Measurements from ENCODE around the gene PIK3IP1.
"Not testable (repeated sequence)": the region's sequence is repeated elsewhere in the genome, so short reads cannot be mapped to it uniquely, and the experiment has no call there.

PIK3IP1 gene

DNA sequence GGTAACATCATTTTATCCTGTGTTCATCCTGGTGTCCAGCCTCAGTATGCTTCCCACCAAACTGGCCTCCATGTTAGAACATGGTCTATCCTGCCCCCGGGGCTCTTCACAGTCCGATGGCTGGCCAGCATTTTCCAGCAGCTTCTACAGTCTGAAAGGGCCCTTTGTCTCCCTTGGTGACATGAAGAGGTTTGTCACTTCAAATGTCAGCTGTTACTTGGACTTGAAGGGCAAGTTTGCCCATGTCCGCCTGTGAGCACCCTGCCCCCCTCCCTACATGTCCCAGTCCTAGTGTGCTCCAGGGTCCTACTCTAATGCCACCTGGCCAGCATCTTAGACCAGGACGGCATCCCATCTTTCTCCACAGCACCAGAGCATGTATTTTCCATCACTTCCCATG is 29.1 kb upstream of the PIK3IP1 start:
- no peak overlapping the region for H4K8ac ChIP-seq (ENCODE audit: low read depth, low read length)
- no peak overlapping the region for H2BK120ac ChIP-seq (ENCODE audit: low read depth, low read length)
- no peak overlapping the region for H3K23ac ChIP-seq (ENCODE audit: low read depth, low read length, poor library complexity)
- no peak overlapping the region for H3K18ac ChIP-seq (ENCODE audit: low read length)
- peaks cover 0 to under 1% of the 10 kb centered on the region in 2 donors for H3K9me3 ChIP-seq (replicated peaks in 1 of 2; ENCODE audit: control insufficient read depth in 2 of 2, insufficient read depth in 1 of 2, low read depth in 1 of 2, low read length in 2 of 2)
- no peak overlapping the region for H2AFZ ChIP-seq (ENCODE audit: low read length)
- H2BK15ac ChIP-seq (ENCODE audit: low read length), result no peak overlapping the region
- no peak overlapping the region for H2BK5ac ChIP-seq (ENCODE audit: low read length)
- no peak overlapping the region for H3K14ac ChIP-seq (ENCODE audit: low read length)
- no peak overlapping the region for H3K4ac ChIP-seq (ENCODE audit: low read length)
- H3K4me3 ChIP-seq (ENCODE audit: low read length in 2 of 2), result no peak overlapping the region
- WGBS, 2 donors (ENCODE audit: extremely low coverage in 2 of 2, insufficient read length in 2 of 2, insufficient replicate concordance in 1 of 2), result no CpG with 5 or more reads among the region's 4 CpGs
- H3K27me3 ChIP-seq (ENCODE audit: control insufficient read depth in 3 of 3, insufficient read depth in 3 of 3, low read depth in 1 of 3, low read length in 3 of 3), result no peaks in the 10 kb centered on the region
- no peak for DNase-seq (ENCODE audit: low spot score)
- no peak overlapping the region for H2BK12ac ChIP-seq (ENCODE audit: low read length)
- H2AK5ac ChIP-seq (ENCODE audit: low read depth, low read length), result no peak overlapping the region
- no peak overlapping the region for H3K4me2 ChIP-seq (ENCODE audit: insufficient read depth, low read length, poor library complexity, severe bottlenecking)
- no peak overlapping the region for H3K9ac ChIP-seq (ENCODE audit: low read depth, low read length, poor library complexity)
- no peak overlapping the region for H4K91ac ChIP-seq (ENCODE audit: low read depth, low read length, poor library complexity)
- H3K36me3 ChIP-seq (replicated peaks in 1 of 2; ENCODE audit: control insufficient read depth in 2 of 2, insufficient read depth in 2 of 2, low read length in 2 of 2), result peaks cover 12 to 47% of the 10 kb centered on the region in 2 donors
- no peaks in the 10 kb centered on the region for H3K4me1 ChIP-seq (ENCODE audit: control insufficient read depth in 2 of 2, insufficient read depth in 1 of 2, low read depth in 1 of 2, low read length in 2 of 2)
- no peak overlapping the region for H3K27ac ChIP-seq (replicated peaks; ENCODE audit: low read length)
- no peaks in the 10 kb centered on the region for H3K79me1 ChIP-seq (ENCODE audit: low read depth, low read length)

DNA sequence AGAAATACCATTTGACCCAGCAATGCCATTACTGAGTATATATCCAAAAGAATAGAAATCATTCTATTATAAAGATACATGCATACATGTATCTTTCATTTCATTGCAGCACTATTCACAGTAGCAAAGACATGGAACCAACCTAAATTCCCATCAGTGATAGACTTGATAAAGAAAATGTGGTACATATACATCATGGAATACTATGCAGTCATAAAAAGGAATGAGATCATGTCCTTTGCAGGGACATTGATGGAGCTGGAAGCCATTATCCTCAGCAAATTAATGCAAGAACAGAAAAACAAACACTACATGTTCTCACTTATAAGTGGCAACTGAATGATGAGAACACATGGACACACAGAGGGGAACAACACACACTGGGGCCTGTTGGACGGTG is 21.9 kb upstream of the PIK3IP1 start:
- not testable (repeated sequence) for H4K91ac ChIP-seq (ENCODE audit: low read depth, low read length, poor library complexity); H3K27me3 ChIP-seq (ENCODE audit: control insufficient read depth in 3 of 3, insufficient read depth in 3 of 3, low read depth in 1 of 3, low read length in 3 of 3); H2AK5ac ChIP-seq (ENCODE audit: low read depth, low read length); H3K4ac ChIP-seq (ENCODE audit: low read length); H3K36me3 ChIP-seq (replicated peaks in 1 of 2; ENCODE audit: control insufficient read depth in 2 of 2, insufficient read depth in 2 of 2, low read length in 2 of 2); H2BK5ac ChIP-seq (ENCODE audit: low read length); H3K18ac ChIP-seq (ENCODE audit: low read length); H3K14ac ChIP-seq (ENCODE audit: low read length); H3K27ac ChIP-seq (replicated peaks; ENCODE audit: low read length); H3K4me1 ChIP-seq (ENCODE audit: control insufficient read depth in 2 of 2, insufficient read depth in 1 of 2, low read depth in 1 of 2, low read length in 2 of 2); H2BK120ac ChIP-seq (ENCODE audit: low read depth, low read length); H2BK12ac ChIP-seq (ENCODE audit: low read length); H2AFZ ChIP-seq (ENCODE audit: low read length); H3K9me3 ChIP-seq (replicated peaks in 1 of 2; ENCODE audit: control insufficient read depth in 2 of 2, insufficient read depth in 1 of 2, low read depth in 1 of 2, low read length in 2 of 2); H3K23ac ChIP-seq (ENCODE audit: low read depth, low read length, poor library complexity); H3K4me3 ChIP-seq (ENCODE audit: low read length in 2 of 2); H3K9ac ChIP-seq (ENCODE audit: low read depth, low read length, poor library complexity); H2BK15ac ChIP-seq (ENCODE audit: low read length); H3K4me2 ChIP-seq (ENCODE audit: insufficient read depth, low read length, poor library complexity, severe bottlenecking); H4K8ac ChIP-seq (ENCODE audit: low read depth, low read length); H3K79me1 ChIP-seq (ENCODE audit: low read depth, low read length); DNase-seq (ENCODE audit: low spot score)
- WGBS, 2 donors (ENCODE audit: extremely low coverage in 2 of 2, insufficient read length in 2 of 2, insufficient replicate concordance in 1 of 2), result no CpG with 5 or more reads among the region's 1 CpG

DNA sequence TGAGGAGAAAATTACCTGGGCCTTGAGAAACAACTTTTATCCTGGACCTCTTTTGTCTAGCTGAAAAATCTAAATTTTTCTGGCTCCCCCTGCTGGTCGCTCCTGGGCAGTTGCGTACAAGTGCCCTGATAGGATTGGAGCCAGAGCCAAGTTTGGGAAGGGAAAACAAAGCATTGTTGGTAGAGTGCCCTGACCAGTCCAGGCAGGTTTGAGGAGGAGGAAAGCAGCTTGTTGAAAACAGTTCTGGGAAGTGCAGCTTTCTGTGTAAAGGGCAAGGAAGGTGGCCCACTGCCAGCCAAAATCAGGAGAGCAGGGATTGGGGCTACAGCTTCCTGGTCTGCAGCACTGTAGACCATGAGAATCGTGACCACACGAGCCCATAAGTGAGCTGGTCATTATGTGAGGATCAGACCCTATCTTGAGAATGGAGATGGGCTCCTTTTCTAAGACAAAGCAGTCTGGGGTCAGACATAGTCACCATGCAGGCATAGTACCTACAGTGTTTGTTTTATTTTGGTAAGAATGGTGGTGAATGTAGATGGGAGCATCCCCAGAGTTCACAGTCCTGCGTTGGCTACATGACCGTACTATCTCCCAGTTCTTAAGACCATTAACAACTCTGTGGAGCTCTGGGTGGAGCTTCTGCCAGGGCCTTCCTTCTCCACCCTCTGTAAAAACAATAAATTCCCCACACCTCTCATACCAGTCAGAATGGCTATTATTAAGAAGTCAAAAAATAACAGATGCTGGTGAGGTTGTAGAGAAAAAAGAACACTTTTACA is 21.3 kb upstream of the PIK3IP1 start:
- H3K27ac ChIP-seq (replicated peaks; ENCODE audit: low read length), result no peak overlapping the region
- H4K8ac ChIP-seq (ENCODE audit: low read depth, low read length), result no peak overlapping the region
- DNase-seq (ENCODE audit: low spot score), result peak; percentile 54
- no peak overlapping the region for H2BK120ac ChIP-seq (ENCODE audit: low read depth, low read length)
- H2BK12ac ChIP-seq (ENCODE audit: low read length), result no peak overlapping the region
- H3K14ac ChIP-seq (ENCODE audit: low read length), result no peak overlapping the region
- H2AK5ac ChIP-seq (ENCODE audit: low read depth, low read length), result no peak overlapping the region
- no peak overlapping the region for H3K4me2 ChIP-seq (ENCODE audit: insufficient read depth, low read length, poor library complexity, severe bottlenecking)
- H3K9ac ChIP-seq (ENCODE audit: low read depth, low read length, poor library complexity), result no peak overlapping the region
- H3K18ac ChIP-seq (ENCODE audit: low read length), result peak overlapping the region; percentile 42
- peaks cover 1 to 3% of the 10 kb centered on the region in 2 donors for H3K4me1 ChIP-seq (ENCODE audit: control insufficient read depth in 2 of 2, insufficient read depth in 1 of 2, low read depth in 1 of 2, low read length in 2 of 2)
- H3K23ac ChIP-seq (ENCODE audit: low read depth, low read length, poor library complexity), result no peak overlapping the region
- no peaks in the 10 kb centered on the region for H3K79me1 ChIP-seq (ENCODE audit: low read depth, low read length)
- H3K27me3 ChIP-seq (ENCODE audit: control insufficient read depth in 3 of 3, insufficient read depth in 3 of 3, low read depth in 1 of 3, low read length in 3 of 3), result no peaks in the 10 kb centered on the region
- peak overlapping the region; percentile 80 for H2AFZ ChIP-seq (ENCODE audit: low read length)
- H3K4ac ChIP-seq (ENCODE audit: low read length), result no peak overlapping the region
- WGBS, 2 donors (ENCODE audit: extremely low coverage in 2 of 2, insufficient read length in 2 of 2, insufficient replicate concordance in 1 of 2), result no CpG with 5 or more reads among the region's 6 CpGs
- H3K4me3 ChIP-seq (ENCODE audit: low read length in 2 of 2), result no peak overlapping the region
- H2BK15ac ChIP-seq (ENCODE audit: low read length), result no peak overlapping the region
- peaks cover 0 to 8% of the 10 kb centered on the region in 2 donors for H3K9me3 ChIP-seq (replicated peaks in 1 of 2; ENCODE audit: control insufficient read depth in 2 of 2, insufficient read depth in 1 of 2, low read depth in 1 of 2, low read length in 2 of 2)
- no peak overlapping the region for H4K91ac ChIP-seq (ENCODE audit: low read depth, low read length, poor library complexity)
- no peaks in the 10 kb centered on the region for H3K36me3 ChIP-seq (replicated peaks in 1 of 2; ENCODE audit: control insufficient read depth in 2 of 2, insufficient read depth in 2 of 2, low read length in 2 of 2)
- no peak overlapping the region for H2BK5ac ChIP-seq (ENCODE audit: low read length)

DNA sequence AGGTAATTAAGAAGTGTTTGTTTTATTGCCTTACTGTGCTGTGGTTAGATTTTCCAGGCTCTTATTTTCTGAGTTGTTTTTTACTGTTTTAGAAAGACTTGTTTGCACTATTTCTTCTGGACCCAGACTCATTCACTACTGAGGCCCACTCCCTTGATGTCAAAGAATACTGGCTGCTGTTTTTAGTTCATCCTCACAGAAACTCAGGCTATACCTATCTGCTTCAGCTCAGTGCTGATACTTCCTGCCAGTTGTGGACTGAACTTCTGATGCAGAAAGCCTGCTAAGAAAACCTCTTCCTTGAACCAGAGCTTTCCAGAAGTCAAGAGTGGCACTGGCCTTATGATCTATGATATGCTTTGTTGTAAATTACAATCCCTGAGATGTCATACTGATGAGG is 15.9 kb upstream of the PIK3IP1 start:
- Histone ChIP-seq H3K79me1 (ENCODE audit: low read depth, low read length) (no peaks in the 10 kb centered on the region), H2BK15ac (ENCODE audit: low read length) (no peak overlapping the region), H3K14ac (ENCODE audit: low read length) (no peak overlapping the region), H4K8ac (ENCODE audit: low read depth, low read length) (no peak overlapping the region), H3K18ac (ENCODE audit: low read length) (no peak overlapping the region), H3K27ac (replicated peaks; ENCODE audit: low read length) (no peak overlapping the region), H3K9ac (ENCODE audit: low read depth, low read length, poor library complexity) (no peak overlapping the region), H2BK5ac (ENCODE audit: low read length) (no peak overlapping the region), H4K91ac (ENCODE audit: low read depth, low read length, poor library complexity) (no peak overlapping the region), H2AFZ (ENCODE audit: low read length) (peak overlapping the region; percentile 27), H2BK12ac (ENCODE audit: low read length) (no peak overlapping the region), H3K4me3 (ENCODE audit: low read length in 2 of 2) (no peak overlapping the region), H2AK5ac (ENCODE audit: low read depth, low read length) (no peak overlapping the region), H2BK120ac (ENCODE audit: low read depth, low read length) (no peak overlapping the region), H3K27me3 (ENCODE audit: control insufficient read depth in 3 of 3, insufficient read depth in 3 of 3, low read depth in 1 of 3, low read length in 3 of 3) (no peaks in the 10 kb centered on the region), H3K4me1 (ENCODE audit: control insufficient read depth in 2 of 2, insufficient read depth in 1 of 2, low read depth in 1 of 2, low read length in 2 of 2) (no peaks in the 10 kb centered on the region), H3K9me3 (replicated peaks in 1 of 2; ENCODE audit: control insufficient read depth in 2 of 2, insufficient read depth in 1 of 2, low read depth in 1 of 2, low read length in 2 of 2) (no peaks in the 10 kb centered on the region), H3K23ac (ENCODE audit: low read depth, low read length, poor library complexity) (no peak overlapping the region), H3K4me2 (ENCODE audit: insufficient read depth, low read length, poor library complexity, severe bottlenecking) (no peak overlapping the region), H3K4ac (ENCODE audit: low read length) (no peak overlapping the region), H3K36me3 (replicated peaks in 1 of 2; ENCODE audit: control insufficient read depth in 2 of 2, insufficient read depth in 2 of 2, low read length in 2 of 2) (no peaks in the 10 kb centered on the region)
- DNase-seq (ENCODE audit: low spot score), result no peak

Data from neuronal stem cell (in vitro differentiated cells).